PFSK-1 (cell line): Measurements from ENCODE around the gene MRPS12.

Experiments used
- POLR2AphosphoS5 ChIP-seq: IDR thresholded peaks from 2 replicates; pipeline ENCODE4 v1.6.1; 2012; ENCODE audit warnings: low read depth, mild to moderate bottlenecking, control low read depth, low read length, moderate library complexity
- SIN3A ChIP-seq: IDR thresholded peaks from 2 replicates; pipeline ENCODE4 v1.6.1; 2012; ENCODE audit warnings: mild to moderate bottlenecking, low read length, moderate library complexity, borderline replicate concordance; ENCODE audit not compliant: insufficient read depth
- TAF1 ChIP-seq: IDR thresholded peaks from 2 replicates; pipeline ENCODE4 v1.6.1; 2012; ENCODE audit warnings: low read length, control low read depth, borderline replicate concordance; ENCODE audit not compliant: insufficient read depth

GRCh38 chr19:38911388-38912001 lies 19.2 kb upstream of the MRPS12 start:
- TF ChIP-seq POLR2AphosphoS5 = no peak
- no peak for TF ChIP-seq TAF1
- no peak for TF ChIP-seq SIN3A
